HepG2 (cell line): Measurements from ENCODE around the gene NDST1. TPM values are rescaled to one million over a fixed set of nuclear protein-coding genes. Genes with fewer than 3 reads are reported as not detected.

Source experiments
- FOXA3 ChIP-seq: IDR thresholded peaks from 2 replicates; pipeline ENCODE4 v1.6.1; 2016; ENCODE audit warnings: missing genetic modification reagents, missing compliant biosample characterization
- MEF2D ChIP-seq: sonication (generic); formaldehyde crosslinking; IDR thresholded peaks from 2 replicates; pipeline ENCODE4 v1.5.1; 2020; ENCODE audit warnings: mild to moderate bottlenecking, missing genetic modification reagents
- RFX1 ChIP-seq: fragments of 450-650 bp; IDR thresholded peaks from 2 replicates; pipeline ENCODE4 v1.6.1; 2017
- SIX4 ChIP-seq: sonication (generic); formaldehyde crosslinking; IDR thresholded peaks from 2 replicates; pipeline ENCODE4 v1.4.0; 2020; ENCODE audit warnings: missing genetic modification reagents
- ZBTB2 ChIP-seq: sonication (generic); formaldehyde crosslinking; IDR thresholded peaks from 2 replicates; pipeline ENCODE4 v1.8.0; 2022; ENCODE audit warnings: low read depth, missing genetic modification reagents
- ZNF17 ChIP-seq: sonication (generic); formaldehyde crosslinking; IDR thresholded peaks from 2 replicates; pipeline ENCODE4 v1.5.0; 2020; ENCODE audit warnings: mild to moderate bottlenecking, missing genetic modification reagents
- polyA plus RNA-seq, 8 experiments: library from polyadenylated mRNA; depleted of rRNA in 3 of 8; stranded (reverse) in 7 of 8; unstranded in 1 of 8; fragments of >200 nt; fragmentation: Illumina TruSeq in 4 of 8; extraction: Trizol in 4 of 8; gene quantifications; 2 replicates each; pipeline versions ENCODE4 v1.2.1 to v1.2.3, GENCODE V29; 2011 to 2016; ENCODE audit warnings: low read depth in 4 of 8, missing spikeins in 1 of 8, mixed read lengths in 1 of 8; ENCODE audit not compliant: insufficient read depth in 1 of 8
- total RNA-seq, 5 experiments: library from RNA; depleted of rRNA; stranded (reverse); fragments of >200 nt; fragmentation: Illumina TruSeq; extraction: Trizol; gene quantifications; 2 replicates each; pipeline ENCODE4 v1.2.3, GENCODE V29; 2016; ENCODE audit warnings: low read depth in 1 of 5
- TF ChIP-seq, protein P1 (sequence below): sonication (generic); formaldehyde crosslinking; IDR thresholded peaks from 2 replicates; pipeline ENCODE4 v1.4.0; 2020; ENCODE audit warnings: mild to moderate bottlenecking, missing genetic modification reagents
- TF ChIP-seq, protein P2 (sequence below): sonication (generic); formaldehyde crosslinking; conservative IDR thresholded peaks from 2 replicates; pipeline ENCODE4 v1.4.0; 2020; ENCODE audit warnings: mild to moderate bottlenecking, missing genetic modification reagents, moderate library complexity

NDST1 gene
- total and polyA plus RNA-seq, 2 of the 13 experiments (the other 11 are each of a cell fraction or from before 2014, with no cell fraction given), result 23.8 to 26.2 TPM

DNA sequence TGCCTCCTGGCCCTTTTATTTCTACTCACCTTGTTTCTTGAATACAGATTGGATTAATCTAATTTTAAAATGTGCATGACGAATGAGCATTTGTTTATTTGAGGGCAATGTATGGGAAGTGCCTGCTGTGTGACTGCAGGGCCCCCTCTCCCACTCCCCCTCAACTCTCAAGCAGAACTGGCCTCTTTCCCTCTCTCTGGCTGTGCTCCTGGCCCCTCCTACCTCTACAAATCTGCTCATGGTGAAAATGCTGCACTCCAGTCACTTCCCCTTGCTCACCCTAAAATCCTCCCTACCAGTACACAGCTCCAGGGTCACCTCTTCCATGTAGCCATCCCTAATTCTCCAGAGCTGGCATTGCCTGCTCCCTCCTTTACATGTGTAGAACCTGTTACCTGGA, 17.2 kb upstream of the NDST1 start (continued):
- TF ChIP-seq FOXA3 (CRISPR knock-in tag) (no peak), ZBTB2 (CRISPR knock-in tag) (no peak), SIX4 (no peak), ZNF17 (no peak), MEF2D (CRISPR knock-in tag) (no peak), RFX1 (no peak)
- TF ChIP-seq, protein P1, sequence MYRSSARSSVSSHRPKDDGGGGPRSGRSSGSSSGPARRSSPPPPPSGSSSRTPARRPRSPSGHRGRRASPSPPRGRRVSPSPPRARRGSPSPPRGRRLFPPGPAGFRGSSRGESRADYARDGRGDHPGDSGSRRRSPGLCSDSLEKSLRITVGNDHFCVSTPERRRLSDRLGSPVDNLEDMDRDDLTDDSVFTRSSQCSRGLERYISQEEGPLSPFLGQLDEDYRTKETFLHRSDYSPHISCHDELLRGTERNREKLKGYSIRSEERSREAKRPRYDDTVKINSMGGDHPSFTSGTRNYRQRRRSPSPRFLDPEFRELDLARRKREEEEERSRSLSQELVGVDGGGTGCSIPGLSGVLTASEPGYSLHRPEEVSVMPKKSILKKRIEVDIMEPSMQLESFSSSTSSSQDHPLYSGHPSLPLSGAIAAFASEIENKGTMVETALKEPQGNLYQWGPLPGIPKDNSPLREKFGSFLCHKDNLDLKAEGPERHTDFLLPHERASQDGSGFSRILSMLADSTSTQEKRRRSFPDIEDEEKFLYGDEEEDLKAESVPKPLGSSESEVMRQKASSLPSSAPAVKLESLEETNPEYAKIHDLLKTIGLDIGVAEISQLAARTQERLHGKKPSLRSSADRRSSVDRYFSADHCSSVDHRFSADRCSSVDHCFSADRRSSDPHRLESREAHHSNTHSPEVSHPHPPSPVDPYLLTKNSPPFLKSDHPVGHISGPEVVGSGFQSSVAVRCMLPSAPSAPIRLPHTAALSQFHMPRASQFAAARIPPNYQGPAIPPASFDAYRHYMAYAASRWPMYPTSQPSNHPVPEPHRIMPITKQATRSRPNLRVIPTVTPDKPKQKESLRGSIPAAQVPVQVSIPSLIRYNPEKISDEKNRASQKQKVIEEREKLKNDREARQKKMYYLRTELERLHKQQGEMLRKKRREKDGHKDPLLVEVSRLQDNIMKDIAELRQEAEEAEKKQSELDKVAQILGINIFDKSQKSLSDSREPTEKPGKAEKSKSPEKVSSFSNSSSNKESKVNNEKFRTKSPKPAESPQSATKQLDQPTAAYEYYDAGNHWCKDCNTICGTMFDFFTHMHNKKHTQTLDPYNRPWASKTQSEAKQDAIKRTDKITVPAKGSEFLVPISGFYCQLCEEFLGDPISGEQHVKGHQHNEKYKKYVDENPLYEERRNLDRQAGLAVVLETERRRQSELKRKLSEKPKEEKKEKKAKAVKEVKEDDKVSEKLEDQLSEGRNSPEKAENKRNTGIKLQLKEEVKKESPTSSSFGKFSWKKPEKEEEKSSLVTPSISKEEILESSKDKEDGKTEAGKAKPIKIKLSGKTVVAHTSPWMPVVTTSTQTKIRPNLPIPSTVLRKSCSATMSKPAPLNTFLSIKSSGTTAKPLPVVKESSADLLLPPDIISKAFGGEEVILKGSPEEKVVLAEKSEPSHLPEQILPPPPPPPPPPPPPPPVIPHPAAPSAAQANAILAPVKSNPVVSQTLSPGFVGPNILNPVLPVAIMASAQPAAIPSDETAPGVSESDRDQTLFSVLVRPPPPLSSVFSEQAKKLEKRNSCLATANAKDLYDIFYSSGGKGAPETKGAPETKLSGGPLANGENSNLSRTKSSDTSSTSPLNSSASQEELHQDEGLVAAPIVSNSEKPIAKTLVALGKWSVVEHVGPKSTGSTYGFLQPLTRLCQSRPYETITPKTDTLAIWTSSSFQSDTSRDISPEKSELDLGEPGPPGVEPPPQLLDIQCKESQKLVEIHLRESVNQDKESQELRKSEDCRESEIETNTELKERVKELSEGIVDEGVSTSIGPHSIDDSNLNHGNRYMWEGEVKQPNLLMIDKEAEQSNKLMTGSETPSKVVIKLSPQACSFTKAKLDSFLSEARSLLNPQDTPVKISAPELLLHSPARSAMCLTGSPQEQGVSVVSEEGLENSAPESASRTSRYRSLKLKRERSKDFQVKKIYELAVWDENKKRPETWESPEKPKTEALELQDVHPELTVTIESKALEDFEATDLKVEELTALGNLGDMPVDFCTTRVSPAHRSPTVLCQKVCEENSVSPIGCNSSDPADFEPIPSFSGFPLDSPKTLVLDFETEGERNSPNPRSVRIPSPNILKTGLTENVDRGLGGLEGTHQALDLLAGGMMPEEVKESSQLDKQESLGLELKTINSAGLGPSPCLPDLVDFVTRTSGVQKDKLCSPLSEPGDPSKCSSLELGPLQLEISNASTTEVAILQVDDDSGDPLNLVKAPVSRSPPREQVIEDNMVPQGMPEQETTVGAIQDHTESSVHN, result no peak
- TF ChIP-seq, protein P2, sequence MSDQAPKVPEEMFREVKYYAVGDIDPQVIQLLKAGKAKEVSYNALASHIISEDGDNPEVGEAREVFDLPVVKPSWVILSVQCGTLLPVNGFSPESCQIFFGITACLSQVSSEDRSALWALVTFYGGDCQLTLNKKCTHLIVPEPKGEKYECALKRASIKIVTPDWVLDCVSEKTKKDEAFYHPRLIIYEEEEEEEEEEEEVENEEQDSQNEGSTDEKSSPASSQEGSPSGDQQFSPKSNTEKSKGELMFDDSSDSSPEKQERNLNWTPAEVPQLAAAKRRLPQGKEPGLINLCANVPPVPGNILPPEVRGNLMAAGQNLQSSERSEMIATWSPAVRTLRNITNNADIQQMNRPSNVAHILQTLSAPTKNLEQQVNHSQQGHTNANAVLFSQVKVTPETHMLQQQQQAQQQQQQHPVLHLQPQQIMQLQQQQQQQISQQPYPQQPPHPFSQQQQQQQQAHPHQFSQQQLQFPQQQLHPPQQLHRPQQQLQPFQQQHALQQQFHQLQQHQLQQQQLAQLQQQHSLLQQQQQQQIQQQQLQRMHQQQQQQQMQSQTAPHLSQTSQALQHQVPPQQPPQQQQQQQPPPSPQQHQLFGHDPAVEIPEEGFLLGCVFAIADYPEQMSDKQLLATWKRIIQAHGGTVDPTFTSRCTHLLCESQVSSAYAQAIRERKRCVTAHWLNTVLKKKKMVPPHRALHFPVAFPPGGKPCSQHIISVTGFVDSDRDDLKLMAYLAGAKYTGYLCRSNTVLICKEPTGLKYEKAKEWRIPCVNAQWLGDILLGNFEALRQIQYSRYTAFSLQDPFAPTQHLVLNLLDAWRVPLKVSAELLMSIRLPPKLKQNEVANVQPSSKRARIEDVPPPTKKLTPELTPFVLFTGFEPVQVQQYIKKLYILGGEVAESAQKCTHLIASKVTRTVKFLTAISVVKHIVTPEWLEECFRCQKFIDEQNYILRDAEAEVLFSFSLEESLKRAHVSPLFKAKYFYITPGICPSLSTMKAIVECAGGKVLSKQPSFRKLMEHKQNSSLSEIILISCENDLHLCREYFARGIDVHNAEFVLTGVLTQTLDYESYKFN, result no peak
